Right ventricle myocardium superior (tissue), 1 donor: ENCODE data around the gene GPR61. TPM values are rescaled to one million over a fixed set of nuclear protein-coding genes. Genes with fewer than 3 reads are reported as not detected.

Source experiments
- ATAC-seq: fragments of 200-7000 bp; cut with Tn5 transposase; one replicate; pipeline ENCODE4 v1.9.1; 2020; ENCODE audit warnings: mild to moderate bottlenecking; ENCODE audit not compliant: poor library complexity
- DNase-seq: peaks from one replicate; pipeline ENCODE4 v3.0.0-alpha.2; 2020
- intact Hi-C: fragments of 100-400 bp; cut with DNase I; formaldehyde crosslinking; loops from one replicate; pipeline ENCODE4 v1.11.2; 2022
- total RNA-seq: library from RNA; stranded (reverse); fragmentation: NEBNext Ultra II Directional; extraction: Animal tissue kit (Norgen Biotek cat#: 25700); gene quantifications from one replicate; pipeline ENCODE4 v1.2.1, GENCODE V29; 2021
- donor health status: DM: no; HTN: yes; CAD: no; lungs with severe emphysema.

GPR61 gene
- total RNA-seq, 1 donor from 2014 or later: 0.32 TPM

DNA sequence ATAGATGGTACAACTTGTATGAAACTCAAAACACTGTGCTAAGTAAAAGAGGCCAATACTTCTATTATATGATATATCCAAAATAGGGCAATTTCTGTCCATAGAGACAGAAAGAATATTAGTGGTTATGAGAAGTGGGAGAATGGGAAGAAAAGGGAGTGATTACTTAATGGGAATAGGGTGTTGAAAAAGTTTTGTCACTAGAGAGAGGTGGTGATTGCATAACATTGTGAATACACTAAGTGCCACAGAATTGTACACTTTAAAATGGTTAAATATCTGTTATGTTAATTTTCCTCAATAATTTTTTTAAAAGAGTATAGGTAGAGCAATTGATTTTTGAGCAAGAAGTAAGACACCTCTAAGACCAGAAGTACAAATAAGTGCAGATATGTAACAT lies 50.0 kb downstream of the GPR61 start:
- DNase-seq (no peak), ATAC-seq (no peak)
- intact Hi-C loops: no loop called here

GRCh38 chr1:109592916-109593315 lies 53.2 kb downstream of the GPR61 start:
- ATAC-seq: no peak
- intact Hi-C loops: no loop called here
- no peak for DNase-seq

GRCh38 chr1:109595531-109595930 lies 55.9 kb downstream of the GPR61 start:
- intact Hi-C loops: no loop called here
- ATAC-seq: no peak
- no peak for DNase-seq

Other genes with a start within 250 kb of the GPR61 start
- 0.73 TPM for gene MYBPHL, start 232.9 kb upstream of the GPR61 start, total RNA-seq
- 127 TPM for gene SORT1, start 142.0 kb upstream of the GPR61 start, total RNA-seq
- 56.8 TPM for gene PSMA5, start 113.4 kb upstream of the GPR61 start, total RNA-seq
- gene SYPL2, start 73.3 kb upstream of the GPR61 start, total RNA-seq: 28.9 TPM
- gene ATXN7L2, start 56.0 kb upstream of the GPR61 start, total RNA-seq: 2.4 TPM
- gene CYB561D1, start 45.8 kb upstream of the GPR61 start, total RNA-seq: 5.3 TPM
- gene AMIGO1, start 30.1 kb upstream of the GPR61 start, total RNA-seq: 19.3 TPM
- 2.4 TPM for gene GNAI3, start 8.7 kb downstream of the GPR61 start, total RNA-seq
- not detected for gene GNAT2, start 79.7 kb downstream of the GPR61 start, total RNA-seq
- 11.5 TPM for gene AMPD2, start 80.0 kb downstream of the GPR61 start, total RNA-seq
- 37.3 TPM for gene GSTM4, start 116.2 kb downstream of the GPR61 start, total RNA-seq
- 70.8 TPM for gene GSTM2, start 128.2 kb downstream of the GPR61 start, total RNA-seq
- gene GSTM1, start 147.9 kb downstream of the GPR61 start, total RNA-seq: not detected
- 2.6 TPM for gene GSTM5, start 172.4 kb downstream of the GPR61 start, total RNA-seq
- gene GSTM3, start 201.2 kb downstream of the GPR61 start, total RNA-seq: 112 TPM
- gene EPS8L3, start 224.1 kb downstream of the GPR61 start, total RNA-seq: not detected